NCI-H82 (cell line): ENCODE data around the gene MTHFD1L.
"Not testable (repeated sequence)": the region's sequence is repeated elsewhere in the genome, so short reads cannot be mapped to it uniquely, and the experiment has no call there.

ENCODE experiments used
- DNase-seq: peaks from one replicate; lab custom pipeline; 2025; lab: John Stamatoyannopoulos, UW

Gene MTHFD1L

DNA sequence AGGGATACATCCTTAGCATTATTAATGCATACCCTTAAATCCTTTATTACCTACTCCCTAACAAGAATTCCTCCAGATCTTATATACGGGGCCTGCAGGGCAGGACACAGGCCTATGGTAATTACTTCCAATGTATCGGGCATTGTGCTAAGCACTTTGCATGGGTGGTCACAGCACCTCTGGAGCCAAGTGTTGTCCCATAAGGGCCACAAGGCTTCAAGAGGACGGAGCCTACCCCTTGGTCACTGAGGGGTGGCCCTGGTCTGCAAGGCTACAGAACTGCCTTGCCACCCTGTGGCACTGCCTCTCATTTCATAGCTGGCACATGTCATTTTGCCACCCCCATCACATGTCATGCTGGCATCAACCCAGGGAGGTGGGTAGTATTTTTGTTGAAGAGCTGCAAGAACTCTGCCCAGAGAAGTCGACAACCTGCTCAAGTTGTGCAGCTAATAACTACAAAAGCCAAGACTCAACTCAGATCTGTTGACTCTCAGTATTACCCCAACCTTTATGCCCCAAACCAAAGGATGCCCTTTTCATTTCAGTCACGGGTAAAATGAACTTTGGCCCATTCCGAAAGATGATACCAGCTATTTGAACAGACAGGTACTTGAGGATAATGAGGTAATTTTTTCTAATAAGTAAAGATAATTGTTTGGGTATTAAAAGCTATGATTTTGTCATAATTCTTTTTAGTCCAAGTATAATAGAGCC lies 230.2 kb downstream of the MTHFD1L start:
- no peak for DNase-seq

DNA sequence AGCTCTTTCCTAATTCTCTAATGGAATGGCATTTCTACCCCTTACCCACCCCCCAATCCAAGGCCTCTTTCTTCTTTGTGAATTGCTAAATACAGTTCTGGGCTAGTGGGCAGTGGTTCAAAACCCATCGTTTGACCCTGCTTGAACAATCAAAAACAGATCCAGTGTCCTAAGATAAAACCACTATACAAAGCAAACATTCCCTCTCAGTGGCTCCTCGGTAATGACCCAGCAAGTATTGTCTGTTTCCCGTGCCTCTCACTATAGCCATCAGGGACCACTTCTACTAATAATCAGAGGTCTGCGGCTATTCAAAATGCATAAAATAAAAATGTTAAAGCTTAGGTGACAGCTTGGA lies 230.7 kb downstream of the MTHFD1L start:
- no peak for DNase-seq

DNA sequence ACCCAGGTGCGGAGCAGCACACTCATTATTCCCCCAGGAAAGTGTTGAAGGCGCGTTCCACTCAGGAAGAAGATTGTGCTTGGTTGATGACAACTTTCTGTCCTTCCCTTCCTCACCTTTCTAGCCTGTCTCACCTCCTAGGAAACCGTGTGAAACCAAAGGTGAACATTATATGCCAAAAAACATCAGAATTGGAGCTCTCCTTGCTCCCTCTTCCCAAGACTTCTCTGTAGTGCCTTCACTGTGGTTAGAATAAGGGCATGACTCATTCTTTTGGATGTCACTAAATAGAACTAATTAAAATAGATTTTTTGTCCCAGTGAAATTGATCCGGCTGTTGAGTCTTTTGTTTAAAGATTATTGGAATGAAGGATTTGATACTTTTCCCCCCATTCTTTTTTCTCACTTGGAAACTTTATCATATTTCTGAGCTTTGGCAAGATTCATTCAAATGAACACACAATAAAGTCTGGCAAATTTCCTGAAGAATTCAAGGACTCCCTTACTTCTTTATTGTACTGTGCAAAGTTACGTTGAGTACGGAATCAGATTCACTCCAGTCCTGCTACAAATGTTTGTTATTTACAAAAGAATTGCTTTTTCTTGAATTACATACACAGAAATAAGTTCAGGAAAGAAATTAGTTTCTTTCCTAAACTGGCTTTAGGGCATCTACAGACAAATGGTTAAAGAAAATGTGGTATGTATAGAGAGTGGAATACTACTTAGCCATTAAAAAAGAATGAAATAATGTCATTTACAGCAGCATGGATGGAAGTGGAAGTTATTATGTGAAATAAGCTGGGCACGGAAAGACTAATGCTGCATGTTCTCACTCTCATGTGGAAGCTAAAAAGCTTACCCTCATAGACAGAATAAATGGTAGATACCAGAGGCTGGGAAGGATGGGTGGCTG lies 231.4 kb downstream of the MTHFD1L start:
- DNase-seq: no peak

DNA sequence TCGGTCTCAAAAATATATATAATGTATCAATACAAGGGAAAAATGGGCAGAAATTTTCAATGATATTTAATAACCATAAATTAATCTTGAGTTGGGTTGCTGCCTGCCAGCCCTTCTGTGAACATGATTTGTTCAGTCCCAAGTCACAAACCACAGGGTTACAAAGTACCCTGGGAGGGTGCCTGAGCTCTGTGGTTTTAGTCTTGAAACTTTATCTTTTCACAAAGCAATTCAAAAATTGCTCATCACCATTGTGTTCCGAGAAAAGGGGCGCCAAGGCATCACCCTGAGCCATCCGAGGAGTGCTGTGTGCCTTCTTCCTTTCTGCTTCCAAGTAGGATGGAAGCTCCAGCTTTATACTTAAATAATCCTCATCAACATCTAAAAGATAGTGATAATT lies 232.7 kb downstream of the MTHFD1L start:
- DNase-seq: no peak

DNA sequence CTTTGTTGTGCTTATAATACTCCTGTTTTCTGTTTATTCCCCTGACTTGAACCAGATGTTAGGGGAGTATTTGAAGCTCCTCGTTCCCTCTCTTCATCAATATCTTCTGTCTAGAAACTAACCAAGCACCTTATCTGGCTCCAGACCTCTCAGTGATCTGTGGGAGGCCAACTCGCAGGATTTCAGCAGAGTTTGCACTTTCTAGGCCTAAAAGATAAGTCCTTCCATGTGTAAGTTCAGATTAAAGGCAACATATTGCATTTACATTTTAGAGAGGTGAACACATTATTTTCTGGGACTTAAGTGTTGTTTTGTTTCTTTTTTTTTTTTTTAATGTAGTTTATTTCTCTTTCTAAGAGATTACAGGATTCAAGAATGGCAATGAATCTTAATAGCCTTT lies 234.8 kb downstream of the MTHFD1L start:
- no peak for DNase-seq

DNA sequence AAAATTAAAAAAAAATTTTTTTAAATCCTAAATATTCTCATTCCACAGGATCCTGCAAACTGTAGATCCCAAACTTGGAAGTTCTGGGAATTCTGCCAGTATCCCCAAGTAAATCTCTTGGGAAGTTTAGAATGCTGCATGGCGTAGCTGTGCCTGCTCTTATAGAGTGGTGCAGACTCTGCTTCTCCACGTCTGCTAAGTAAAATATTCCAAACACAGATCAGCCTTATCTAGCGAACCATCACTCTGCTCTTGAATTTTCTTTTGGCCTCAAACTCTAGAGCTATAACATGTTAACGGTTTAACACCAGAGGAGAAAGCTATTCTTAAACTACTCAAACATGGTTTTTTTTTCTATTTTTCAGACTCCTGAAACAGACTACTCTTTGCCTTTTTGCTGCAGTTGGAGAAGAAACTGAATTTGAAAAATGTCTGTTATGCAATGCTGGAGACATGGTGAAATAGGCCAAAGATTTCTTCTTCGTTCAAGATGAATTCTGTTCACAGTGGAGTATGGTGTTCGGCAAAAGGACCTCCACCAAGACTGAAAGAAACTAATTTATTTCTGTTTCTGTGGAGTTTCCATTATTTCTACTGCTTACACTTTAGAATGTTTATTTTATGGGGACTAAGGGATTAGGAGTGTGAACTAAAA lies 235.8 kb downstream of the MTHFD1L start:
- no peak for DNase-seq

DNA sequence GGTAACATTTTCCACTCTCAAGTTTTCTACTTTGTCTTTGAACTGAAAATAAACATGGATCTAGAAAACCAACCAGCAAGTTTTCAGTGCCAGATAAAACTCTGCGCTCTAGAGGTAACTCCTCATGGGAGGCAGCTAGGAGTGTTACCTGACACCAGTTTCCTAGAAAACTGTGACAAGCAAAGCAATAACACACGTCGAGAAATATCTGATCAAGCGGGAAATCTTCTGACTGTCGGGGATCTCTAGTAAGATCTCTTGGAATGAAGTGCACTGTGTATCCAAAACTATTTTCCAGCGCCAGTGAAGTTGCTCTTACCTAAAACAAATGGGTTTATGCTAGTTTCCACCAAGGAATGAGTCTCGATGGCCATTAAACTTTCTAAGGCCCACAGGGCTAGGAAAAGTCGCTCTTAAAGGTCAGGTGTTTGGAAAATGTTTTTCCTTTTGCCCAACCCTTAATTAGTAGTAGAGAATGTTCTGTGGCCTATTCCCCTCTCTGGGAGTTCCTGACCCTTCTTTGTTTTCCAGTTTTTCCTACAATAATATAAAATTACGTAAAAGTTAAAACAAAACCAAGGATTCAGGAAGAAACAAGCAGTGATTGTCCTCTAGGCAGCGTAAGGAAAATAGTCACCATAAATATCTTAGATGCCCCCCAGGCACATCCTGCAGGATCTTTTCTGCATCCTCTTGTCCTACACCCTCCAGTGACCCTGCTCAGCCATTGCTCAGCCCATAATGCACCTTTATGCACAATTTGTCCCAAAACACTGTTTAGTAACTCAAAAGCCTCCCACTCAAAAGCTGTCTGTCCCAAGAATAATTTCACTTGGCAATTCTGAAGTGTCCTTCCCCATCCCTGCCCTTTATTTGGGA lies 236.6 kb downstream of the MTHFD1L start:
- DNase-seq: no peak

DNA sequence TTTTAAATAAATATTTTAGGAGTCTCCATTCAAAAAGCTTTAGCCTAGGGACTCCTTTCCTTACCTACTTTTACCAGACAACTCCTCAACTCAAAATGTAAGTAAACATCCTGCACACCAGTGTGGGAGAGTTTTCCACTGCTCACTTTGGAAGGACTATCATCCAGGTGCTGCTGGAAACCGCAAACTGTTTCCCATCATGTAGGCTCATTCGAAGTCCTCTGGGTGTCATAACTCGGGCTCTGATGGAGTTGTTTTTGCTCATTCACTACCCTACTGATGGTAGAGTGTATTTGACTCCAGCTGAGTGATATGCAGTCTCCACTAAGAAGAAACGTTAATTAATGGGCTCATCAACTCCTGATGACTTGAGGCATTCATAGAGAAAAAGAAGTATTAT lies 237.8 kb downstream of the MTHFD1L start:
- DNase-seq: no peak

DNA sequence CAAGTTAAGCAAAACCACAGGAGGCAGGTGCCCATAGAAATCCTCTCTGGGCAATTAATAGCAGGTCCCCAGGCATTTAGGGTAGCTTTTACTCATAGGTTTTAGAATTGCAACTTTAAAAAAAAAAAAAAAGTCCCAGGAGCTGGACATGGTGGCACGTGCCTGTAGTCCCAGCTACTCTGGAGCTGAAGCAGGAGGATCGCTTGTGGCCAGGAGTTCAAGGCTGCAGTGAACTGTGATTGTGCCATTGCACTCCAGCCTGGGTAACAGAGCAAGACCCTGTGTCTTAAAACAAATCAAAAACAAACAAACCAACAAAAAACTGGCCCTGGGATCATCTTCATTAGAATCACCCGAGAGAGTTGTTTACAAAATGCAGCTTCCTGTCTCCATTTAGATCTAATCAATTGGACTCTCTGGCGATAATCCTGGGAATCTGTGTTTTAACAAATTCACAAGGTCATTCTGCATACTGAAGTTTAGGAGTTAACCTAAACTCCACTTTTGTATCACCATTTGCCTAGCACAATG lies 242.5 kb downstream of the MTHFD1L start:
- DNase-seq: no peak

DNA sequence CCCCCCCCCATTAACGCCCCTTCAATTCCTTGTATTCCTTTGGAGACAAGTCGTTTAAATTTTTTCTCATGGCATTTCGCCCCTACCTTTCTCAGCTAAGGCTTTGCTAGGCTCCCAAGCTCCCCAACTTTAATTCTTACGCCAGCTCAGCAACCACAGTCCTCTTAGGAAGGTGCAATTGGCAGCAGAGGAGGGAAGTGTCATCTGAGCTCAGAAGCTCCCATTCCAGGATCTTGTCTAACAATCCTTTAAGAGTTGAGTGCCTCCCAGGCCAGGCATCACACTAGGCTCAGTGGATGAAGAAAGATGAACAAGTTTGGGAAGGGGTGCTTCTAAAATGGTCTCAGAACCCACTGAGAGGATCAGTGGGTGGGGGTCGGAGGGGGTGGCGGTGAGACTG lies 243.0 kb downstream of the MTHFD1L start:
- DNase-seq: no peak

DNA sequence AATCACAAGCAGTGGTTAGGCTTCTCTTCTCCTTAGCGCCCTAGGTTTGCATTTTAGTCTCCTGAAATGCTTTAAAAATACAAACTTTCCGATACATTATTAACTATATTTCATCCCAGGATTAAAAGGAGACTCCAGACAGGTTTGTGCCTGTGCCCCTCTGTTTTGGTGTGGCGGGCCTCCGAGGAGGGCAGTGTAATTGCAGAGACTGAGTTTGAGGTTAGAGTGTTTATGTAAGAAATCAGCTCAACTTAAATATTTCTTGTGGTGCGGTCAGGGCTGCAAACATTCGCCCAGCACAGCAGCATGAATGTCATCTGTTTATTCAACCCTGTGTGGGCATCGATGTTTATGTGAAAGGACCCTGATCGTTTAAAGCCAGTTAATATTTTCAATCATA lies 243.9 kb downstream of the MTHFD1L start:
- DNase-seq: no peak

DNA sequence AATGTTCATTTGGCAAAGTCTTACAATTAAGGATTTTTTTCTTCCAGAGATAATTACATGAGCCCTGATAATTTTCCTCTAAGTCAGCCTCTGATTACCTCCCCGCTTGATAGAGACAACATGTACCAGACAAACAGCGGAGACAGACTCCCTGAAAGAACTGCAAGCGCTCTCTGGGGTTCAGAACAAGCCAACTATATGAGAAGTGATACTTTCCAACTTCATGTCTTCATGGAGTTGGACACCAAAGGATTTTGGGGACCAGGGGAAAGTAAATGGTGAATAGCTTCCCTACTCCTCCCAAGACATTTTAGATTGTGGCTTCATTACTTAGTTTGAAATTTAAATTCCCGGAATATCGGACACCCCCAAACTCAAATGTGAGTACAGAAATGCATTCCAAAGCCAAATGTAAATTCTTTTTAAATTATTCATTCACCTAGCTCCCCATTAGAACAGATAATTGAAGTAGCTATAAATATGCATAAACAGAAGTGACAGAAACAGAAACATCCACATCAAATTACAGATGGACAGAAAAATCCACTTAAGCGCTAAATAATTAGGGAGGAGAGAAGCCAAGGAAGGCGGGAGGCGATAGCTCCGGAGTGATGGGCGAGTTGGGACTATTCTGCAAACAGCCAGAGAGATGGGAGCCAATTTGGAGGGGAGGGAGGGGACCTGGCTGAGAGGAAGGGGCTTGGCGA lies 244.5 kb downstream of the MTHFD1L start:
- no peak for DNase-seq

DNA sequence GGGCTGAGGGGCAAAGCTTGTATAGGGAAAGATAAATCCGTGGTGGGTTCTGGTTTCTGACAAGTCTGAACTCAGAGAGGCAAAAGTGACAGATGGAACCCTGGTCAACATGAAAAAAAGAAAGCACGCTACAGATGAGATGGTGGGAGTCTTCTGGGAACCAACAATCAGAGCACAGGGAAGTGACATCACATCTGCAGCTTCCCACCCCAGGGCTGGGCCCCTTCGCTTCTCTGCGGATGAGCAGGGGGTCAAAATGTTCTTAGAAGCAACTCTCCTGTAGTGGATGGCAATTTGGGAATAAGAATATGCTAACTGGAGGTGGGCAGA lies 245.0 kb downstream of the MTHFD1L start:
- peak; percentile 39 for DNase-seq

DNA sequence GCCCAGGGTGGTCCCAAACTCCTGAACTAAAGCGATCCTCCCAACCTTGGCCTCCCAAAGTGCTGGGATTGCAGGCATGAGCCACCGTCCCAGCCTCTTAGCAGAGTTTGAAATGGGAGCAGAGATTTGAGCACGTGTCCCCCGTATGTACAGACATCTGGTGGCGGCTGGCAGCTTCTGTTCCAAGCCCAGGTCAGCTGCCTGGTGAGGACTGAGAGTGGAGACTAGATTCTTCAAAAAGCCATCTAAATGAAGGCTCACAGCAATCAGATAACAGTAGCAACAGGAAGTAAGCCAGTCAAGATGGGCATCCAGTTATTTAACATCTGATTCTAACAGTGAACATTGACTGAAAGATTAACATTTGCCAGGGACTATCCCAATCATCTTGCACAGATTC lies 246.2 kb downstream of the MTHFD1L start:
- DNase-seq: peak; percentile 53

DNA sequence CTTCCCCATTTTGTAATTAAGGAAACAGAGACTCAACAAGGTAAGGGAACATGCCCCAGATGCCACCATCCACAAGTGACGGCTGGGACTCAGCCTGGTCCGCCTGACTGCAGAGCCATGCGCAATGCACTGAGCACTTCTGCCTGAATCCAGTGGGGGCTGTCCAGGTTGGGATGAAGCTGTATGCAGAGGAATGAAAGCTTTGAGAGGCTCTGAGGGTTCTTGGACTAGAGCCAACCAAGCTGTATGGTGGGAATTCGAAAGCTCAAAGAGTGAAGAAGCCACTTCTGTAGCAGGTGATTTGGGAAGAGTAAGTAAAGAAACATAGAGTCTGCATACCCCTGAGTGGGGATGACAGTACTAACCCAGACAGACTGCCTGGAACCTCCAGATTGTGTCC lies 246.6 kb downstream of the MTHFD1L start:
- DNase-seq: peak; percentile 59

DNA sequence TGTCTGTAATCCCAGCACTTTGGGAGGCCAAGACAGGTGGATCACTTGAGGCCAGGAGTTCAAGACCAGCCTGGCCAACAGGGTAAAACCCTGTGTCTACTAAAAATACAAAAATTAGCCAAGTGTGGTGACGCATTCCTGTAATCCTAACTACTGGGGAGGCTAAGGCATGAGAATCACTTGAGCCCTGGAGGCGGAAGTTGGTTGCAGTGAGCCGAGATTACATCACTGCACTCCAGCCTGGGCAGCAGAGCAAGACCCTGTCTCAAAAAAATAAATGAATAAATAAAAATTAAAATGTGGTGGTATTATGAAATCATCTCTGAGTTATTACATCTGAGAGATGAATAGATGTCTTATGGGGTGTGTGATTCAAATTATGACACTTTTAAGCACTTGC lies 247.4 kb downstream of the MTHFD1L start:
- not testable (repeated sequence) for DNase-seq

DNA sequence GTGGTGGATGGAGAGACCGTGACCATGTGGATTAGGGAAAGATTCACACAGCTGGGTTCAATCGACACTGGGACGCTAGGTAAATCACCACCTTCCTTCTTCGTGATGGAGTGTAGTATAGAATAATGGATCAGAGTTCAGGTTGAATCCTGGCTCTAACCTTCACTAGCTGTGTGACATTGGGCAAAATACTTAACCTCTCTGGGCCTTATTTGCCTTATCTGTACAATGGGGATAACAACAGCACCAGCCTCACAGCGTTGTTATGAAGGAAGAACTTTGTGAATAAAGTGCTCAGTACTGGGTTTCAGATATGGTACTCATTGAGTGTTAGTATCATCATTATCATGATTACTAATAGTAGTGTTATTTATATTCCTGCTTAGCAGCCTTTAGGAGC lies 248.1 kb downstream of the MTHFD1L start:
- DNase-seq: no peak

DNA sequence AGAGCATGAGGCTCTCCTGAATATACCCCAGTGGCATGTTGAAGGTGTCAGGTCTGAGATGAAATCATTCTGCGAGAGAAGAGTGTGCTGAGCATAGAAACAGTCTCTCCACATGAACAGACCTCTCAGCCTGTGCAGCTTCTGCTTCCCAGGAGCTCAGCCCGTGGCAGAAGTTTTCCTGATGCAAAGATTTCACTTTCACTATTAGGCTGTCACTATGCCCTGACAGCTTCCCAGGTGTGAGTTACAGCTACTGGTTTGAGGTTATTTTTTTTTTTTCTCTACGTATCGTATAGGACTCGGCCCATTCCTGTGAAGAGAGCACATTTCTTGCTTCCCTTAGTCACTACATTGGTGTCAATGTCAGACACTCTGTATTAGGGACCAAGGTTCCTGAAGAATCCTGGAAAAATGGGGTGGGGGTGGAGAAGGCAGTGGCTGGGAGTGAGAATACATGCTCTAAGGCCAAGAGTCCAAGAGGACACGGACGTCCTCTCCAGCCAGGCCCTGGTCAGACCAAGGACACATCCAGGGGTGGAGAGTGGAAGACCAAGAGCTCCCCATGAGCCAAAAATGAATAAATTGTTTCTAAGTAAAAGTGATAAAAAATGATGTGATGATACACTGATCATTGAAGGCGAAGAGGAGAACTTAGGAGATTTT lies 253.1 kb downstream of the MTHFD1L start:
- no peak for DNase-seq

DNA sequence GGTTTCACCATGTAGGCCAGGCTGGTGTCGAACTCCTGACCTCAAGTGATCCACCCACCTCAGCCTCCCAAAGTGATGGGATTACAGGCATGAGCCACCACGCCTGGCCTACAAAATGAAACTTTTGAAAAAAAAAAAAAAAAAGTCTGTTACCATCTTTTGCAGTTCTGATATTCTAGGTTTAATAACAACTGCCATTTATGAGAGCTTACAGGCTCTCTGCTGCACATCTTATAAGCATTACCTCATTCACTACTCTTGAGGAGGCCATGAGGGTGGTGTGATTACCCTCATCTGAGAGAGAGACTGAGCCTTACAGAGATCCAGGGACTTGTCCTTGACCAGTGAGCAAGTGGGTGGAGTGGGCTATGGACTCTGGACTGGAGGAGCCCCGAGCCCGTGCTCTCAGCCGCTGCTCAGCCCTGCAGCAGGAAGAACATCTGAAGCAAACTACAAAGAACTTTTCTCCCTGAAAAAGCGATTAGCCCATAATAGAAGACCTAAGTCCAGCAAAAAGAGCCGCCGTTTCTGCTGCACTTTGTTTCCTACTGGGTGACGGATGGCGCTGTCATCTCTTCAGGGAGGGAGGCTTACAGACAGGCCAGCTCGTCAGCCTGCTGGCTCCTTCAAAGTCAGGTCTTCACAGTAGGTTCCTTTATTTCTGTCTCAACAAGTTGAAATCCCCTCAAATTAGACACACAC lies 254.5 kb downstream of the MTHFD1L start:
- DNase-seq: no peak

DNA sequence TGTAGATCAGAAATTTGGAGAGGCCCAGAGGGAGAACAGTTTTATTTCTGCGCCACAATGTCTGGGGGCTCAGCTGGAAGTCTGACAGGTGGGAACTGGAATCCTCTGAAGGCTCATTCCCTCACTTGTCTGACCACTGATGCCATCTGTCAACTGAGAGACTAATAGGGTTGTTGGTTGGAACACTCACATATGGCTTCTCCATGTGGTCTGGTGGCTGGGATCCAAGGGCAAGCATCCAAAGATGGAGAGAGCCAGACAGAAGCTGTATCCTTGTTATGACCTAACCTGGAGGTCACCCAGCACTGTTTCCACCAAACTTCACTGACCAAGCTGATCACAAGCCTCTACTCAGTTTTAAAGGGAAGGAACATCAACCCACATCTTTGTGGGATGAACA lies 256.4 kb downstream of the MTHFD1L start:
- DNase-seq: peak; percentile 85
